ENCODE measurements around the gene PSG5. TPM values are rescaled to one million over a fixed set of nuclear protein-coding genes. Genes with fewer than 3 reads are reported as not detected.
"Not testable (repeated sequence)": the region's sequence is repeated elsewhere in the genome, so short reads cannot be mapped to it uniquely, and the experiment has no call there.

Gene PSG5
- total and polyA plus RNA-seq, 5 donors: not detected

DNA sequence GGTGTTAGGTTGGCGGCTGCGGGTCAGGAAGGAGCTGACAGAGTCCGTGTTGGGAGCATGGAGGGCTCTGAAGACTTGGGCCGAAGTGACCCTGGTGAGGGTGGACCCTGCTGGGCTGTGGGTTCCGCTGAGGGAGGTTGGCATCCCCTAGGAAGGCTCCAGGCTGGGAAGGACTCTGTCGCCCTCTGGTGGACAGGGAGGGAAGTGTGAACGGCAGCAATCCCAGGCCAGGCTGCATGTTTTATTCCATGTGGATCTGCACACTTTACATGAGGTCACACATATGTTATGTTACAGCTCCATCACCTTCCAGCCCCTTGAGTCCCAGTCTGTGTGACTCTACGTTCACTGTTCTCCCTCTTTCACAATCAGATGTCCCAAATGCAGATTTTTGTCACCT lies 20.8 kb upstream of the PSG5 start:
- DNase-seq; H3K4me1 ChIP-seq (ENCODE audit: control insufficient read depth, insufficient read depth, low read length); H3K4me3 ChIP-seq (ENCODE audit: low read length); H3K27me3 ChIP-seq (ENCODE audit: control insufficient read depth, insufficient read depth); H3K27ac ChIP-seq (ENCODE audit: low read length); H3K9me3 ChIP-seq (ENCODE audit: control insufficient read depth, low read length); ATAC-seq; intact Hi-C loops (cut with DNase I): not testable (repeated sequence)
- WGBS: 45% methylated on average over 8 of the region's 8 CpGs

DNA sequence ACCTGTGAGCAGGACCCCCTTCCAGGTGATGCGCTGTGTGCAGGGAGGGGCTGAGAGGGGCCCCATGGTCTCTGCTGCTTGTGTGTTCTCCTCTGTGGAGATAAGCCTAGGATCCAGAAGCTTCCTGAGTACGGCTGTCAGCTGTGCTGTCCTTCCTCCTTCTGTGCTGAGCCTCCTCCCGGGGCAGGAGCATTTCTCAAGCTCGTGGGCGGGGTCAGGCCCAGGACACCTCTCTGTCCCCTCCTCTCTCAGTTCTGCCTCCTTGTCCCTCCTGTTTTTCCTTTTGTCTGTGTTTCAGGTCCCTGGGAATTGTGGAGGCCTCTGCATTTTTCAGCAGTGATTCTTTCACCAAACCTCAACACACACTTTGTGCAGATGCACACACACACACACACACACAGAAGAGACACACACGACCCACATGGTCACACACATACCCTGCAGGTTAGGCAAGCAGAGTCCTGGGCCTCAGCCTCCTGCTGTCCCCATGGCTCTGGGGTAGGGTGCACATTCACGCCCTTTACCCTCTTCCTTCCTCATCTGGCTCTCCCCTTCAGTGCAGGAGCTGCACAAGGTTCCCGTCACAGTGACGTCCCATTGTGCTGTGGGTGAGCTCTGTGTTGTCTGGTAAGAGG lies 19.3 kb upstream of the PSG5 start, which contains the start of gene PSG4:
Gene PSG4 (minus strand): TSS at position 168 of the 635 bp plus-strand sequence. CDS start 102 bp downstream, at position 66.
- H3K4me3 ChIP-seq (ENCODE audit: low read length); DNase-seq; H3K27me3 ChIP-seq (ENCODE audit: control insufficient read depth, insufficient read depth); H3K27ac ChIP-seq (ENCODE audit: low read length); intact Hi-C loops (cut with DNase I); H3K4me1 ChIP-seq (ENCODE audit: control insufficient read depth, insufficient read depth, low read length); ATAC-seq; H3K9me3 ChIP-seq (ENCODE audit: control insufficient read depth, low read length): not testable (repeated sequence)
- WGBS: 38% methylated on average over 9 of the region's 9 CpGs

DNA sequence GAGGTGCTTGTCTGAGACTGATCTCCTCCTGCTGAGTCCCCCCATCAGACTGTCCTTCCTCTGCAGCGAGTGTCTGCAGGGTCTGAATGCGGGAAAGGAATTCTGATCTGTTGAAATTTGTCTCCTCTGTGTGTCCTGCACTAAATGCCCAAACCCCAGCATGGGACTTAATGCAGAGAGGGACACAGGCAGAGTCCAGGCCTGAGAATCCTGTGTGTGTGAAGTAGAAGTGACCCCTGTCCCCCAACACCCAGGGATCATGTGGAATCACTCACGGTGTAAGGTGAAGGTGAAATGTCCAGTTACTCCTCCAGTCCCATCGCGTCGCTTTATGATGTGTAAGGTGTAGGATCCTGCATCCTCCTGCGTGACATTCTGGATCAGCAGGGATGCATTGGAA lies 17.3 kb upstream of the PSG5 start:
- H3K27ac ChIP-seq (ENCODE audit: low read length); H3K9me3 ChIP-seq (ENCODE audit: control insufficient read depth, low read length); H3K27me3 ChIP-seq (ENCODE audit: control insufficient read depth, insufficient read depth); H3K4me1 ChIP-seq (ENCODE audit: control insufficient read depth, insufficient read depth, low read length); H3K4me3 ChIP-seq (ENCODE audit: low read length); intact Hi-C loops (cut with DNase I); ATAC-seq; DNase-seq: not testable (repeated sequence)
- 84% methylated on average over 7 of the region's 7 CpGs for WGBS

DNA sequence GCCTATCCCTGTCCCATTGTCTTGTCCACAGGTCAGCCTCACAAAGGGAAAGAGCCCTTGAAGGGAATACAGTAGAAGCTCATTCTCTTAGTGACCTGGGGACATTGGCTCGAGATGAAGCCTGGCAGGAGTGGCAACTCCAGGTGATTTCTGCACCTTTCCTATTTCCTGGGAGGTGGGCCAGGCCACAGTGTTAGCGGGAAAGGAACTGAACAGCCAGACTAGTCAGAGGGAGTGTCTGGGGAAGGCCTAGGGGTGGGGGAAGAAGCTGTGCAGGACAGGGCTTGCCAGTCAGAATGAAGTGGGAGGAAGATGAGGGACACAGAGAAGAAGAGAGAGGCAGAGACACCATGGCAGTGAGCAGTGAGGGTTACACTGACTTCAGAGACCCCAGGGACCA lies 15.6 kb upstream of the PSG5 start:
- WGBS: 63% methylated on average over 2 of the region's 2 CpGs
- H3K4me3 ChIP-seq (ENCODE audit: low read length); intact Hi-C loops (cut with DNase I); H3K27me3 ChIP-seq (ENCODE audit: control insufficient read depth, insufficient read depth); DNase-seq; H3K9me3 ChIP-seq (ENCODE audit: control insufficient read depth, low read length); ATAC-seq; H3K27ac ChIP-seq (ENCODE audit: low read length); H3K4me1 ChIP-seq (ENCODE audit: control insufficient read depth, insufficient read depth, low read length): not testable (repeated sequence)

DNA sequence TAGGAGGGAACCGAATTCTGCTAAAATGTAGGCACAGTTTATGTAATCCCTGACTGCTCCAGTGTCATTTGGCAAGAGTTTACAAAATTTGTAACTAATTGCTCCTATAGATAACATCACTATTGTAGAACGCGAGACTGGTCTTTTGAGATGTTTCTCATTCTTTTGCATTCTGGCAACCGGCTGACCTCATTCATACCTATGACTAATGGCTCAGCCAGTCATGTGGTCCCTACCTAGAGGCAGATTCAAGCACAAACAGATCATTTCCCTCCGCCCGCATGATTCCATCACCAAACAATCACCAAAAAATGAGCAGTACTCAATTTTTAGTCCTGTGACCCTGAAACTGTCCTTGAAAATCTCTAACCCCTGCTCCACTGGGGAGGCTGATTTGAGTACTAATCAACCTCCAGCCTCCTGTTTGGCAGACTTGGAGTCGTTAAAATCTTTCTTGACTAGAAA lies 15.0 kb upstream of the PSG5 start:
- H3K4me1 ChIP-seq (ENCODE audit: control insufficient read depth, insufficient read depth, low read length); H3K4me3 ChIP-seq (ENCODE audit: low read length); ATAC-seq; H3K9me3 ChIP-seq (ENCODE audit: control insufficient read depth, low read length); intact Hi-C loops (cut with DNase I); DNase-seq; H3K27ac ChIP-seq (ENCODE audit: low read length); H3K27me3 ChIP-seq (ENCODE audit: control insufficient read depth, insufficient read depth): not testable (repeated sequence)
- 60% methylated on average over 7 of the region's 7 CpGs for WGBS

DNA sequence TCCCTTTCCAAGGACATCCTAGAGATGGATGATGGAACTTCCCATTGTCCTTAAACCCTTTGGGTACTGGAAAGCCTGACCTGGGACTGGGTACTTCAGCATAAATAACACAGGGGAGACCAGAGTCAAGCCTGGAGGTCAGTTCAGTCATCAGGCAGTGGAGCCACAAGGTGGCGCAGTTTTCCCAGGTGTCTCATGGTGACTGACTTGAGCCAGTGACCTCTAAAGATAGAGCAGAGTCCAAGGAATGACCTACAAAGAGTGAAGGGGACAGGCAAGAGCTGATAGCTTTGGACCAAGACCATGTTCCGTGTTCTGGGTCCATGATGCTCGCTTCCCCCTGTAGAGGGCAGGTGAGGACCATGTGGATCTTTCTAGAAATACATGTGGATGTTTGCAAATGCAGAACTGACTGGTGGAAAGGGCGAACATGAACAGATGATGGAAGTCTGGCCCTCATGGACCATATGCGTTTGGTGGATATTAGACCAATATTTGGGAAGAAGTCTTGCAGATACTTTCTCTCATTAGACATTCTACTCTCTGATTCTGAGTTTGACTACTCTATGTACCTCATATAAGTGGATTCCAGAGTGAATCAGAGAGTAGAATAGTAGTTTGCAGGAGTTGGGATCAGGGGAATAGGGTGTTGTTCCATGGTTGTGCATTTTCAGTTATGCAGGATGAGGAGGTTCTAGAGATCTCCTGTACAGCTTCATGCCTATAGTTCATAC lies 12.5 kb upstream of the PSG5 start:
- intact Hi-C loops (cut with DNase I): not testable (repeated sequence)

DNA sequence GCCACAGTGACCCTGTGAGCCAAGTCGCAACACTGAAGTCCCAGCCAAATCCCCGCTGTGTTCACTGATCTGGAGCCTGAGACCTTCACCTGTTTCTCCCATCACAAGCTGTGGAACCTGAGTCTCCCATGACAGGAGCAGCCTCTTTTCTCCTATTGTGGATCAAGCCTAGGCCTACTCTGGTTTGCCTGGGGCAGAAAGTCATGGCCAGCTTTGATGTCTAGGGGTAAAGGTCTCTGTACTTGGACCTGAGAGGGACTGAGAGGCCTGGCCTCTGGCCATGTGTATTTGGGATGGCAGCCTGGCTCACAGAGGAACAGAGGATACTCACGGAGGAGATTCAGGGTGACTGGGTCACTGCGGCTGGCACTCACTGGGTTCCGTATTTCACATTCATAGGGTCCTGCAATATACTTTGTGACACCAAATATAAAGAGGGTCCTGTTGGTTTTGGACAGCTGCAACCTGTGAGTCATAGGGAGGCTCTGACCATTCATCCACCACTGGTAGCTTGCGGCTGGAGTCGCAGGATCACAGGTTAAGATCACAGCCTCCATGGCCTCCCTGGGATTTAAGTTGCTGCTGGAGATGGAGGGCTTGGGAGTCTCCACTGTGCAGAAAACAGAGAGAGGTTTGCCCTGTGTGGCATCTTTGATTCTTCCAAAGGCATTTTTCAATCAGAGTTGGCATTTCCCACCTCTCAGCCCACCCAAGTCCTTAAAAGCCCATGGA lies 11.5 kb upstream of the PSG5 start:
- H3K9me3 ChIP-seq (ENCODE audit: control insufficient read depth, low read length); ATAC-seq; H3K4me1 ChIP-seq (ENCODE audit: control insufficient read depth, insufficient read depth, low read length); H3K27ac ChIP-seq (ENCODE audit: low read length); intact Hi-C loops (cut with DNase I); H3K27me3 ChIP-seq (ENCODE audit: control insufficient read depth, insufficient read depth); DNase-seq; H3K4me3 ChIP-seq (ENCODE audit: low read length): not testable (repeated sequence)
- 92% methylated on average over 4 of the region's 7 CpGs for WGBS

More for the DNA sequence above, 12.5 kb upstream of the PSG5 start:
- ATAC-seq; H3K27me3 ChIP-seq (ENCODE audit: control insufficient read depth, insufficient read depth); H3K27ac ChIP-seq (ENCODE audit: low read length); H3K4me1 ChIP-seq (ENCODE audit: control insufficient read depth, insufficient read depth, low read length); DNase-seq; H3K4me3 ChIP-seq (ENCODE audit: low read length); H3K9me3 ChIP-seq (ENCODE audit: control insufficient read depth, low read length): not testable (repeated sequence)
- WGBS: 55% methylated on average over 5 of the region's 5 CpGs

DNA sequence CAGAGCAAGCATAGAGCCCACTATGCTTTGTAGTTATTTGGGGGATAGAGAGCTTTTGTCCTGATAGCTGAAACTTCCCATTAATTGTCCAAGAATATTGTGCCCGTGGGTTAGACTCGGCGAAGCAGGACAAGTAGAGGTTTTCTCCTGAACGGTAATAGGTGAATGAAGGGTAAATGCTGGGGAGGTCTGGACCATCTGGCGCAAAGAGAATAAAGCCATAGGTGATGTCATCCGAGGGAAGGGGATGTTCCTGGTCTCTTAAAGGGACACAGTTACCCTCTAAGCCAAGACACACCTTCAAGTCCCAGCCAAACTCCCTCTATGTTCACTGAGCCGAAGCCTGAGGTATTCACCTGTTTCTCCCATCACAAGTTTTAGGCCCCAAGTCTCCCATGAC lies 8.1 kb upstream of the PSG5 start:
- H3K9me3 ChIP-seq (ENCODE audit: control insufficient read depth, low read length); ATAC-seq; H3K4me1 ChIP-seq (ENCODE audit: control insufficient read depth, insufficient read depth, low read length); intact Hi-C loops (cut with DNase I); DNase-seq; H3K4me3 ChIP-seq (ENCODE audit: low read length); H3K27ac ChIP-seq (ENCODE audit: low read length); H3K27me3 ChIP-seq (ENCODE audit: control insufficient read depth, insufficient read depth): not testable (repeated sequence)
- WGBS: 74% methylated on average over 7 of the region's 7 CpGs

DNA sequence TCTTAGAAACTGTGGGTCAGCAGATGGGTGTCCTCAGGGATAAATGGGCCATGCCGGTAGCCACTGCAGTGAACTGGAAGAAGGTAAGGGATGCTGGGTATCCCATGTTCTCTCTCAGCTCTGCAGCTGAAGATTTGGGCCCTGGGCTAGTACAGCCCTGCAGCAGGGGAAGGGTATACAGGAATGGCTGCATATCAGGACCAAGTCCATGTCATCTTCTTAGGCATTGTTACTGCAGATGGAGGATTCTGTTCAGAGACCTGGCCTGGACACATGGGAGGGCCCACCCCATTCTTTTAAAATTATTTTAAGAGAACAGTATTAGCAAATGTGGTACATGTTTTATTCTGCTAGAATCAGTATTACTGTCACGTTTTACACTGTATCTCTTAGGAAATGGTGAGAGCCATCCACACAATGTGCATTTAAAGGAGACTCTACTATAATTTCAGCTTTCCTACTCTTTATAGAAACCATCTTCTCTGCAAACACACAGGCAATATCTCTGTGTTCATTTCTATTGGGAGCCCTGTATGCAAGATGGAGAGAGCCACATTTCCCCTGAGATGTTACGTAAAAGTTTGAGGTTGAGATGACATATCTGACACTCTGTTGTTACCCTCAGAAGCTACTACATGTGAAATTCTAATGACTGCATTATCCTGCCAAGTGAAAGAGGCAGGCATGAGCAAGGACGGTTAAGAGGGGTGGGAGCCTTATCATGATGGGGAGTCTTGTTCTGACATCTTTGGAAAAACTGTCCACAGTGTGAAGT lies 6.2 kb upstream of the PSG5 start:
- DNase-seq; H3K27me3 ChIP-seq (ENCODE audit: control insufficient read depth, insufficient read depth); ATAC-seq; H3K4me1 ChIP-seq (ENCODE audit: control insufficient read depth, insufficient read depth, low read length); intact Hi-C loops (cut with DNase I); H3K4me3 ChIP-seq (ENCODE audit: low read length); H3K27ac ChIP-seq (ENCODE audit: low read length); H3K9me3 ChIP-seq (ENCODE audit: control insufficient read depth, low read length): not testable (repeated sequence)
- 60% methylated on average over 4 of the region's 4 CpGs for WGBS

DNA sequence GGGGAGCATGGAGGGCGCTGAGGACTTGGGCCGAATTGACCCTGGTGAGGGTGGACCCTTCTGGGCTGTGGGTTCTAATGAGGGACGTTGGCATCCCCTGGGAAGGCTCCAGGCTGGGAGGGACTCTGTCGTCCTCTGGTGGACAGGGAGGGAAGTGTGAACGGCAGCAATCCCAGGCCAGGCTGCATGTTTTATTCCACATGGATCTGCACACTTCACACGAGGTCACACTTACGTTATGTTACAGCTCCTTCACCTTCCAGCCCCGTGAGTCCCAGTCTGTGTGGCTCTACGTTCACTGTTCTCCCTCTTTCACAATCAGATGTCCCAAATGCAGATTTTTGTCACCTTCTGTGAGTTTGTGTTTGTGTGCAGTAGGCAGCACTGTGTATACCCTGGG lies 1.8 kb upstream of the PSG5 start:
- ATAC-seq; H3K9me3 ChIP-seq (ENCODE audit: control insufficient read depth, low read length); H3K27me3 ChIP-seq (ENCODE audit: control insufficient read depth, insufficient read depth); H3K4me1 ChIP-seq (ENCODE audit: control insufficient read depth, insufficient read depth, low read length); DNase-seq; H3K27ac ChIP-seq (ENCODE audit: low read length); intact Hi-C loops (cut with DNase I); H3K4me3 ChIP-seq (ENCODE audit: low read length): not testable (repeated sequence)
- WGBS: 53% methylated on average over 9 of the region's 9 CpGs

All from right cardiac atrium (tissue), 5 donors.